Activated CD4-positive, alpha-beta memory T cell treated with anti-CD3 and anti-CD28 coated beads, Interleukin-2, amount 10 ng/mL, durations not matched to agents 7 days and 5 days (primary cell): ENCODE data around the gene HS6ST3. TPM values are rescaled to one million over a fixed set of nuclear protein-coding genes. Genes with fewer than 3 reads are reported as not detected.

Experiments used
- CTCF ChIA-PET: fragments of 350-600 bp; sonication (Branson Sonifier 250); formaldehyde crosslinking; loops from one replicate; lab custom pipeline; 2021; ENCODE audit warnings: antibody characterized with exemption, inconsistent platforms; lab: Charles Lee
- POLR2A ChIA-PET: fragments of 350-600 bp; sonication (Branson Sonifier 250); formaldehyde crosslinking; loops from one replicate; lab custom pipeline; 2021; ENCODE audit warnings: antibody characterized with exemption; lab: Charles Lee
- DNase-seq: peaks from one replicate; pipeline ENCODE4 v3.0.0-alpha.2; 2020
- H3K27ac Mint-ChIP-seq: one replicate; pipeline ENCODE4 v1.8.0; 2021; ENCODE audit warnings: mild to moderate bottlenecking, mixed read lengths
- H3K27me3 Mint-ChIP-seq: one replicate; pipeline ENCODE4 v1.8.0; 2021; ENCODE audit warnings: mixed read lengths
- H3K36me3 Mint-ChIP-seq: one replicate; pipeline ENCODE4 v1.8.0; 2021; ENCODE audit warnings: low read depth, mixed read lengths
- H3K4me1 Mint-ChIP-seq: one replicate; pipeline ENCODE4 v1.8.0; 2021; ENCODE audit warnings: mixed read lengths
- H3K4me3 Mint-ChIP-seq: one replicate; pipeline ENCODE4 v1.8.0; 2021; ENCODE audit warnings: mild to moderate bottlenecking, mixed read lengths
- H3K9me3 Mint-ChIP-seq: one replicate; pipeline ENCODE4 v1.8.0; 2021; ENCODE audit warnings: mixed read lengths
- total RNA-seq, 2 experiments: library from RNA; stranded (reverse); gene quantifications; one replicate each; pipeline ENCODE4 v1.2.3, GENCODE V29; 2021

Gene HS6ST3
- total RNA-seq, 2 experiments from 2014 or later: not detected

- POLR2A ChIA-PET: no interaction called here
- no peak overlapping the region for H3K27ac Mint-ChIP-seq
- CTCF ChIA-PET: no interaction called here
- H3K9me3 Mint-ChIP-seq: peaks cover 2% of the 10 kb centered on the region
- H3K36me3 Mint-ChIP-seq: no peaks in the 10 kb centered on the region
- H3K27me3 Mint-ChIP-seq: no peaks in the 10 kb centered on the region
- H3K4me3 Mint-ChIP-seq: no peak overlapping the region
- no peak for DNase-seq
- no peaks in the 10 kb centered on the region for H3K4me1 Mint-ChIP-seq
These were observed 693.6 kb downstream of the HS6ST3 start for GRCh38 chr13:96783511-96783910.

- H3K9me3 Mint-ChIP-seq: peaks cover 1% of the 10 kb centered on the region
- POLR2A ChIA-PET: no interaction called here
These were observed 696.1 kb downstream of the HS6ST3 start for GRCh38 chr13:96785986-96786385.

GRCh38 chr13:96792188-96792587, 702.3 kb downstream of the HS6ST3 start:
- no peaks in the 10 kb centered on the region for H3K9me3 Mint-ChIP-seq
- H3K27ac Mint-ChIP-seq: no peak overlapping the region
- no peaks in the 10 kb centered on the region for H3K36me3 Mint-ChIP-seq
- no peaks in the 10 kb centered on the region for H3K27me3 Mint-ChIP-seq
- CTCF ChIA-PET: interaction anchor here (0.9 kb wide), 1 partner anchor 26 kb away, joined by 3 read pairs; no protein-coding TSS in a partner anchor
- POLR2A ChIA-PET: no interaction called here
- no peak for DNase-seq
- no peaks in the 10 kb centered on the region for H3K4me1 Mint-ChIP-seq
- H3K4me3 Mint-ChIP-seq: no peak overlapping the region

More at GRCh38 chr13:96785986-96786385, 696.1 kb downstream of the HS6ST3 start:
- H3K36me3 Mint-ChIP-seq: no peaks in the 10 kb centered on the region
- H3K27ac Mint-ChIP-seq: no peak overlapping the region
- H3K4me3 Mint-ChIP-seq: no peak overlapping the region
- no peaks in the 10 kb centered on the region for H3K27me3 Mint-ChIP-seq
- CTCF ChIA-PET: no interaction called here
- H3K4me1 Mint-ChIP-seq: no peaks in the 10 kb centered on the region
- no peak for DNase-seq

DNA sequence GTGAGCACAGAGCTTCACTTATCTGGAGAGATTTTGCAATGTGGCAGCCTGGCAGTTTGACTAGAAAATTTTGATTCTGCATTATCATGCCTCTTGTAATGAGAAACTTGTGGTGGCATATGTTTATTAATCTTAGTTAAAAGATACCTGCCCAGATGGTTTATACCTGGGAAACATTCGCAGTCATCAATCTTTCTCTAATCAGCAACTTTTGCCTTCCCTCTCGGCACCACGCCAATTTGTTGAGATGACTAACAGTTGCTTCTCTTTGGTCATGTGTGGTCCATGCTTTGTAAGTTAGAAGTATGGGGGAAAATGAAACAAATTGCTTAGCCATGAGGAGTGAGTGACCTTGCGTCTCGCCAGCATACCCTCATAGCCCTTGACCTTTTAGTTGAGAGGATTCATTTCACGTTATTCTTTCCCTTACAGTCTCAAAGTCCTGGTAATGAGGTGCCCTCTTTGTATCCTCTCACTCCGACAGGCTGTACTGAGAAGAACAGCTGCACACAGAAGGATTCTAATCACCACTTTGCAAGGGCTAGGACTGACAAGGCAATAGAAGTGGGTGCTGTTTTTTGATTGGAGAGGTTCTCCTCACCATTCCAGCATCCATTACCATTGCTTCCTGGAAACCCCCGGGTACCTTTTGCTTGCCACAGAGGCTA, 703.0 kb downstream of the HS6ST3 start:
- Mint-ChIP-seq H3K9me3 (no peaks in the 10 kb centered on the region), H3K27me3 (no peaks in the 10 kb centered on the region), H3K4me3 (no peak overlapping the region), H3K36me3 (no peaks in the 10 kb centered on the region), H3K27ac (no peak overlapping the region), H3K4me1 (no peaks in the 10 kb centered on the region)
- ChIA-PET CTCF (interaction anchor here (0.9 kb wide), 1 partner anchor 25 kb away, joined by 3 read pairs; no protein-coding TSS in a partner anchor), POLR2A (no interaction called here)
- no peak for DNase-seq

- no peak overlapping the region for H3K27ac Mint-ChIP-seq
- ChIA-PET POLR2A (no interaction called here), CTCF (no interaction called here)
- H3K9me3 Mint-ChIP-seq: no peaks in the 10 kb centered on the region
- H3K4me3 Mint-ChIP-seq: no peak overlapping the region
- no peaks in the 10 kb centered on the region for H3K27me3 Mint-ChIP-seq
- no peaks in the 10 kb centered on the region for H3K4me1 Mint-ChIP-seq
- no peaks in the 10 kb centered on the region for H3K36me3 Mint-ChIP-seq
- DNase-seq: no peak
These were observed 703.5 kb downstream of the HS6ST3 start for GRCh38 chr13:96793404-96793755.

- Mint-ChIP-seq H3K4me1 (no peaks in the 10 kb centered on the region), H3K36me3 (no peaks in the 10 kb centered on the region), H3K27ac (no peak overlapping the region), H3K4me3 (no peak overlapping the region), H3K27me3 (no peaks in the 10 kb centered on the region), H3K9me3 (no peaks in the 10 kb centered on the region)
- no peak for DNase-seq
- ChIA-PET POLR2A (no interaction called here), CTCF (no interaction called here)
These were observed 704.8 kb downstream of the HS6ST3 start for GRCh38 chr13:96794669-96795068.

GRCh38 chr13:96795670-96796069, 705.8 kb downstream of the HS6ST3 start:
- H3K4me3 Mint-ChIP-seq: no peak overlapping the region
- H3K27ac Mint-ChIP-seq: no peak overlapping the region
- no peaks in the 10 kb centered on the region for H3K36me3 Mint-ChIP-seq
- DNase-seq: no peak
- CTCF ChIA-PET: no interaction called here
- no peaks in the 10 kb centered on the region for H3K27me3 Mint-ChIP-seq
- no peaks in the 10 kb centered on the region for H3K4me1 Mint-ChIP-seq
- no peaks in the 10 kb centered on the region for H3K9me3 Mint-ChIP-seq
- POLR2A ChIA-PET: no interaction called here

DNA sequence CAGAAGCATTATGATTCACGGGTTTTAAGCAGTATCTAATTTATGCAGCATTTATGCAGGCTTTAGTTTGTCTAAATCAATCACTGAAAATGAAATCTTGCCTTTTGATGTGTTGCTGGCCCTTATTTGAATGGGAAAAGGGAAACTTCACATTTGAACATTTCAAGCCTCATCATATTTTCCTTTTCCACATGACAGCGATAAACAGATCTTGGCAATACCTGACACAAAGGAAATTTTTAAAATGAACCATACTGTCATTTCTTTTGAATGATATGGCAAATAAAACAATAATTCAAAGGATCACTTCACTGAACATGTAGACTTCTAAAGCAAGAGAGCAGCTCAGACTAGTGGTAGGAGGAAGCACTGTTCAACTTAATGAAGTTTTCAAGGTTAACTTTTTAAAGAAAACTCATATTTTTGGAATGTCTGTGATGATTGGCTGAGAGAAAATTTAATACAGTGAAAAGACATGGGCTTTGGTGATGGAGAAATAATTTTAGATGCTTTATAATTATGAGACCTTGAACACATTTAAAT, 706.3 kb downstream of the HS6ST3 start:
- POLR2A ChIA-PET: no interaction called here
- no peaks in the 10 kb centered on the region for H3K4me1 Mint-ChIP-seq
- no peak for DNase-seq
- CTCF ChIA-PET: no interaction called here
- H3K27me3 Mint-ChIP-seq: no peaks in the 10 kb centered on the region
- no peaks in the 10 kb centered on the region for H3K36me3 Mint-ChIP-seq
- H3K4me3 Mint-ChIP-seq: no peak overlapping the region
- no peak overlapping the region for H3K27ac Mint-ChIP-seq
- no peaks in the 10 kb centered on the region for H3K9me3 Mint-ChIP-seq

DNA sequence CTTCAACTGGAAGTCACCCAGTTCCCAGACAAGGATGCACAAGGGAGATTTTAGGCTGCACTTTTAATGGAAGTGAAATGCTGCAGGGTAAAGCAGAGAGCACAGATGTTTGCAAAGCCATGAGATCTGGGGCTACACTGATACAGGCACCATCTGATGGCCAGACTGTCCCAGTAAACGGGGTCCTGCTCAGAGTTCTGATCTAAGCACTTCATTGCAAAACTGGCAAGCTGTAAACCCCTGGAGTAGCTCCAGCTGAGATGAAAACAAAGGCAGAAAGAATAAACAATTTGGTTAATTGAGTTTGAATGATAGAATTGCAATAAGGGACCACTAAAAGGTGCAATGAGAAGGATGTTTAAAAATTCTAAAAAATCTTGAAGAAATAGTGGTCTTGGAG, 707.2 kb downstream of the HS6ST3 start:
- no peaks in the 10 kb centered on the region for H3K9me3 Mint-ChIP-seq
- no peak overlapping the region for H3K27ac Mint-ChIP-seq
- CTCF ChIA-PET: no interaction called here
- no peaks in the 10 kb centered on the region for H3K27me3 Mint-ChIP-seq
- no peak for DNase-seq
- H3K4me1 Mint-ChIP-seq: no peaks in the 10 kb centered on the region
- H3K36me3 Mint-ChIP-seq: no peaks in the 10 kb centered on the region
- POLR2A ChIA-PET: no interaction called here
- H3K4me3 Mint-ChIP-seq: no peak overlapping the region

DNA sequence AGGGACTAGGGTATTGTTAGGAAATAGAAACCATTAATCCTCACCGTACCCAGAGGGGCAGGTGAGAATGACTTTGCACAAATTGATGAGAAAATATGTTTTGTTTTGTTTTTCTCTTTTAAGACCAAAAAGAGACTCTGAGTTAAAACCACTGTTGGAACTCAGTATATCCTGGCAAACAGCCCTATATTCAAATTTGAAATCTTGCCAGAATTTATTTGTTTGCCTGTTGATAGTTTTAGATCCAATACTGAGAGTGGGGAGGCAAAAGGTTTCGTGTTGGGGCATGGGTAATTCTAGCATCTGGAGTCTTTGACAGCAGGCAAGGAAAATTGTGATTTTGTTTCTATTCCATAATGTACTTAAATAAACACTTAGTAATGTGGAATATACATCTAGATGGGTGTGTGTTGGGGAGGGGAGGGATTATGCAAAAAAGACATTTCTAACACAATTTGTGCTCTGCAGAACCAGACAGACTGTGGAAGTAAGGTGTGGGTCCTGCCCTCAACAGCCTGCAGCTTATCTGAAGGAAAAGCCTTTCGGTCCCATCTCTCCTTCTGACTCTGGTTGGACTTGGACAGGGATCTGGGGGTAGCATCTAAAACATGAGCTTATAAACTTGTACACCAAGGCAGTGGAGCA, 713.7 kb downstream of the HS6ST3 start:
- Mint-ChIP-seq H3K27me3 (no peaks in the 10 kb centered on the region), H3K27ac (no peak overlapping the region), H3K4me3 (no peak overlapping the region), H3K4me1 (no peaks in the 10 kb centered on the region), H3K36me3 (no peaks in the 10 kb centered on the region), H3K9me3 (no peaks in the 10 kb centered on the region)
- ChIA-PET POLR2A (no interaction called here), CTCF (no interaction called here)
- DNase-seq: no peak

DNA sequence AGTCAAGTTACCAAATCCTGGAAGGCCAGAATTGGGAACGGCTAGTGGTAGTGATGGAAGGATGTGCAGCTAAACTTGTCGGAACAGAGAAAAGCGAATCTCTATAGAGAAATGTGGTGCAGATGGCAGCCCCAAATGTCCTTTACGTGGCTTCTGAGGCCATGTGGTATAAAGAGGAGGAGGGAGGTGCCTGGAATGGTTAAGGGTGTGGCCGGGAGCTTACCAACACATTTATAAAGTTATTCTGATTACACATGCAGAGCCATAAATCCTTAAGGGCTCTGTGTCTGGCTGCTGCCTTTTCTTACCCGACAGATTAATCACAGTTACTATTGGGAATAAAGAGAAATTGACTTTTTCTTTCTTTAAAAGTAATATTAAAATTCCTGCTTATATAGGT, 714.3 kb downstream of the HS6ST3 start:
- ChIA-PET POLR2A (no interaction called here), CTCF (no interaction called here)
- no peak overlapping the region for H3K27ac Mint-ChIP-seq
- H3K4me1 Mint-ChIP-seq: no peaks in the 10 kb centered on the region
- H3K9me3 Mint-ChIP-seq: no peaks in the 10 kb centered on the region
- DNase-seq: no peak
- no peak overlapping the region for H3K4me3 Mint-ChIP-seq
- no peaks in the 10 kb centered on the region for H3K36me3 Mint-ChIP-seq
- H3K27me3 Mint-ChIP-seq: no peaks in the 10 kb centered on the region

DNA sequence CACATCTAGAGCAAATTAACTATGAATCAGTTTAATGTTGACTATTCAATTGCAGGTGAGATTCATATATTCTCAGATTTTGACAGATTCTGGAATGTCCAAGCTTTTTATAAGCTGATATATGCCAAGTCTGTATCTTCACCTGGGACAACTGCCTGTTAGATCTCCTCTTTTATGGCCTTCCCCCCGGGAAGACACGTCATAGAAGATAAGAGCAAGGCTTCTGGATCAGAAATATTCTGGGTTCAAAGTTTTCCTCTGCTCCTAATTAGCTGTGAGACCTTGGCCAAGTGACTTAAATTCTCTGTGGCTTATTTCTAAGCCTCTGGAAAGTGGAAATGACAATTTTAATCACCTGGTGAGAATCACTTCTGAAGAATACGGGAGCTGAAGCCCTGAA, 716.8 kb downstream of the HS6ST3 start:
- Mint-ChIP-seq H3K9me3 (no peaks in the 10 kb centered on the region), H3K27ac (no peak overlapping the region), H3K4me3 (no peak overlapping the region), H3K36me3 (no peaks in the 10 kb centered on the region), H3K27me3 (no peaks in the 10 kb centered on the region), H3K4me1 (no peaks in the 10 kb centered on the region)
- ChIA-PET POLR2A (no interaction called here), CTCF (no interaction called here)
- DNase-seq: no peak

DNA sequence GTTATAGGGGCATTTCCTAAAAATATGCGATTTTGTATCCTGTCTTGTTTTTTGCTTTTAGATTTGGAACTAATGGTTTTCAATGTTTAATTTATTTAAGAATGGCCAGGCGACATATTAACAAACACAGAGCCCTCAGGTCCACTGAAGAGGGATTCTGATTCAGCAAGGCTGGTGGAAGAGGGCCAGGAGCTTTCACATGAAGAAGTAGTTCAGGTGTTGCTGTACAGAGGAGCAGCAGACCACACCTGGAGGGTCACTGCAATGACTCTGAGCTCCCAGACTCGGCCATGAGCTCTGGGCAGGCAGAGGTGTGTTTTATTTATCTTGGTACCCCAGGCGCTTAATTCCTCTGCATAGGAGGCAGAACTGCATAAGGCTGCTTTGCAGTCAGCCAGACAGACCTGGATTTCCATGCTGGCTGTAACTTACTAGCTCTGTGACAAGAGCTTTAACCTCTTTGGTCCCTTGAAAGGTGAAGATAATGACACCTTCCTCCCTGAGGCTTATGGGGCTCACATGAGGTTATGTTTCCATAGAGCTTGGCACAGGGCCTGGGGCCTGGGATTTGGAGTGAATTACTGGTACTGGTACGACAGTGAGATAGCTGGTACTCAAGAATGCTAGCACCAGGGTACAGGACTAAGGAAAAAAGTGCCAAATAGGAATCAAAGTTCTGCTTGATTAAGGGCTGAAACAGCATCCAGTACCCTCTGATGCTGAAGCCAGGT, 719.6 kb downstream of the HS6ST3 start:
- Mint-ChIP-seq H3K36me3 (no peaks in the 10 kb centered on the region), H3K9me3 (no peaks in the 10 kb centered on the region), H3K27me3 (no peaks in the 10 kb centered on the region), H3K27ac (no peak overlapping the region), H3K4me3 (no peak overlapping the region), H3K4me1 (no peaks in the 10 kb centered on the region)
- no peak for DNase-seq
- ChIA-PET CTCF (interaction anchor here (1.7 kb wide), 1 partner anchor 9 kb away, joined by 4 read pairs; no protein-coding TSS in a partner anchor), POLR2A (no interaction called here)
